Measurements from ENCODE around the gene LIMS1. TPM values are rescaled to one million over a fixed set of nuclear protein-coding genes. Genes with fewer than 3 reads are reported as not detected.

Gene LIMS1
- total and polyA plus RNA-seq, 4 donors: 26.7 to 102 (median 90.4) TPM

GRCh38 chr2:108615480-108616090, 81.3 kb downstream of the LIMS1 start:
- Histone ChIP-seq H3K4me1 (ENCODE audit: control insufficient read depth in 5 of 5, insufficient read depth in 5 of 5, low read length in 5 of 5) (peaks cover 19 to 82% (median 62%) of the 10 kb centered on the region in 5 donors), H3K4me3 (no peak overlapping the region), H3K27ac (ENCODE audit: low read depth in 1 of 2, low read length in 1 of 2) (peak overlapping the region in 1 of 2 donors; percentile 21), H3K9ac (ENCODE audit: insufficient read depth in 1 of 2, low read length in 2 of 2) (peak overlapping the region in 1 of 2 donors; percentile 0), H3K9me3 (ENCODE audit: control insufficient read depth in 4 of 4, insufficient read depth in 3 of 4, low read length in 3 of 4) (no peaks in the 10 kb centered on the region), H3K36me3 (ENCODE audit: control insufficient read depth in 4 of 4, insufficient read depth in 4 of 4, low read length in 4 of 4) (no peaks in the 10 kb centered on the region), H3K27me3 (ENCODE audit: control insufficient read depth in 3 of 3, insufficient read depth in 3 of 3, low read length in 2 of 3) (no peaks in the 10 kb centered on the region)
- ATAC-seq (ENCODE audit: insufficient read depth, low FRiP score) (no peak), DNase-seq (no peak)
- WGBS, 2 donors: 44 to 58% methylated on average over 2 of the region's 2 CpGs
- no peak for TF ChIP-seq CTCF (IDR thresholded peaks at IDR 0.05; ENCODE audit: control extremely low read depth, extremely low read depth)

- WGBS, 2 donors: 90 to 96% methylated on average over 5 of the region's 5 CpGs
- Histone ChIP-seq H3K4me3 (no peak overlapping the region), H3K9me3 (ENCODE audit: control insufficient read depth in 4 of 4, insufficient read depth in 3 of 4, low read length in 3 of 4) (no peaks in the 10 kb centered on the region), H3K36me3 (ENCODE audit: control insufficient read depth in 4 of 4, insufficient read depth in 4 of 4, low read length in 4 of 4) (no peaks in the 10 kb centered on the region), H3K27ac (ENCODE audit: low read depth in 1 of 2, low read length in 1 of 2) (no peak overlapping the region), H3K4me1 (ENCODE audit: control insufficient read depth in 5 of 5, insufficient read depth in 5 of 5, low read length in 5 of 5) (peaks cover 21 to 90% (median 64%) of the 10 kb centered on the region in 5 donors), H3K9ac (ENCODE audit: insufficient read depth in 1 of 2, low read length in 2 of 2) (peak overlapping the region in 1 of 2 donors; percentile 10), H3K27me3 (ENCODE audit: control insufficient read depth in 3 of 3, insufficient read depth in 3 of 3, low read length in 2 of 3) (no peaks in the 10 kb centered on the region)
- no peak for ATAC-seq (ENCODE audit: insufficient read depth, low FRiP score)
- no peak for TF ChIP-seq CTCF (IDR thresholded peaks at IDR 0.05; ENCODE audit: control extremely low read depth, extremely low read depth)
- DNase-seq: peak in 2 of 3 donors; percentile 37 to 53
These were observed 82.0 kb downstream of the LIMS1 start for GRCh38 chr2:108616318-108616717.

- ATAC-seq (ENCODE audit: insufficient read depth, low FRiP score): no peak
- 56 to 61% methylated on average over 2 of the region's 2 CpGs for WGBS, 2 donors
- Histone ChIP-seq H3K4me1 (ENCODE audit: control insufficient read depth in 5 of 5, insufficient read depth in 5 of 5, low read length in 5 of 5) (peaks cover 19 to 94% (median 64%) of the 10 kb centered on the region in 5 donors), H3K36me3 (ENCODE audit: control insufficient read depth in 4 of 4, insufficient read depth in 4 of 4, low read length in 4 of 4) (no peaks in the 10 kb centered on the region), H3K4me3 (no peak overlapping the region), H3K9me3 (ENCODE audit: control insufficient read depth in 4 of 4, insufficient read depth in 3 of 4, low read length in 3 of 4) (no peaks in the 10 kb centered on the region), H3K27me3 (ENCODE audit: control insufficient read depth in 3 of 3, insufficient read depth in 3 of 3, low read length in 2 of 3) (no peaks in the 10 kb centered on the region), H3K27ac (ENCODE audit: low read depth in 1 of 2, low read length in 1 of 2) (no peak overlapping the region), H3K9ac (ENCODE audit: insufficient read depth in 1 of 2, low read length in 2 of 2) (no peak overlapping the region)
- peak in 2 of 3 donors; percentile 54 to 67 for DNase-seq
- no peak for TF ChIP-seq CTCF (IDR thresholded peaks at IDR 0.05; ENCODE audit: control extremely low read depth, extremely low read depth)
These were observed 82.5 kb downstream of the LIMS1 start for GRCh38 chr2:108616751-108617161.

All from lung (tissue), 12 donors.